ENCODE data around the gene CENPC.
"Not testable (repeated sequence)": the region's sequence is repeated elsewhere in the genome, so short reads cannot be mapped to it uniquely, and the experiment has no call there.

Gene CENPC

DNA sequence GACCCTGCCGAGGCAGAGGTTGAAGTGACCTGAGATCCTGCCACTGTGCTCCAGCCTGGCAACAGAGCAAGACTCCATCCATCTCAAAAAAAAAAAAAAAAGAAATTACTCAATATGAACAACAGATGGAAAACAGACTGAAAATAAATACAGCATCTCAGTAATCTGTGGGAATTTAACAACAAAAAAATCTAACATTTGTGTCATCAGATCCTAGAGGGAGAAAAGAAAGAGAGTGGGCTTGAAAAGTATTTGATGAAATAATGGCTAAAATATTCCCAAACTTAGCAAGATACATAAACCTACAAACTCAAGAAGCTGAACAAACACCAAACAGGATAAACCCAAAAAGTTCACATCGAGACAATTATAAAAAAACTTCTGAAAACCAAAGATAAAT, 84.7 kb downstream of the CENPC start:
- TF ChIP-seq EZH2phosphoT487 (IDR thresholded peaks at IDR 0.05; ENCODE audit: low read length) (no peak), EZH2 (optimal IDR thresholded peaks at IDR 0.05; ENCODE audit: low read depth, low read length) (no peak)
- TF ChIP-seq, protein P1, sequence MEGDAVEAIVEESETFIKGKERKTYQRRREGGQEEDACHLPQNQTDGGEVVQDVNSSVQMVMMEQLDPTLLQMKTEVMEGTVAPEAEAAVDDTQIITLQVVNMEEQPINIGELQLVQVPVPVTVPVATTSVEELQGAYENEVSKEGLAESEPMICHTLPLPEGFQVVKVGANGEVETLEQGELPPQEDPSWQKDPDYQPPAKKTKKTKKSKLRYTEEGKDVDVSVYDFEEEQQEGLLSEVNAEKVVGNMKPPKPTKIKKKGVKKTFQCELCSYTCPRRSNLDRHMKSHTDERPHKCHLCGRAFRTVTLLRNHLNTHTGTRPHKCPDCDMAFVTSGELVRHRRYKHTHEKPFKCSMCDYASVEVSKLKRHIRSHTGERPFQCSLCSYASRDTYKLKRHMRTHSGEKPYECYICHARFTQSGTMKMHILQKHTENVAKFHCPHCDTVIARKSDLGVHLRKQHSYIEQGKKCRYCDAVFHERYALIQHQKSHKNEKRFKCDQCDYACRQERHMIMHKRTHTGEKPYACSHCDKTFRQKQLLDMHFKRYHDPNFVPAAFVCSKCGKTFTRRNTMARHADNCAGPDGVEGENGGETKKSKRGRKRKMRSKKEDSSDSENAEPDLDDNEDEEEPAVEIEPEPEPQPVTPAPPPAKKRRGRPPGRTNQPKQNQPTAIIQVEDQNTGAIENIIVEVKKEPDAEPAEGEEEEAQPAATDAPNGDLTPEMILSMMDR (IDR thresholded peaks at IDR 0.05; ENCODE audit: low read length) = no peak
- no peak overlapping the region for H2AFZ ChIP-seq (ENCODE audit: low read length)
- no peak overlapping the region for H3K4me3 ChIP-seq (ENCODE audit: low read length)

DNA sequence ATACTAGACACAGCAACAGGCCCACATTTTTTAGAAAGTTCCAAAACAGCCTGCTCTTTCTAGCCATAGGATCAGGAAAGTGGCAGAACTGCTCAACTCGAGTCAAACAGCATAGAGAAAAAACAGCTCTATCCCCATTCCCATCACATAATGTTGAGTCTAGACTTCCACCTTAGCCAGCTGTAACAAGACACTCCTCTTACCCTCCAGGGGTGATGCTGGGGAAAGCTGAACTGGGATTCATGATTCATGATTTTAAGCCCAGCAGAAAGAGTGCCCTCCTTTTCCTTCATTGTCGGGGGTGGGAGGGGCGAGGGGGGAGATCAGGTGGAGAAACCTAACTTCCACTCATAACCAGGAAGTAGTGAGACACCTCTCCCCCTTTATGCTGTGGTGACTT, 86.1 kb downstream of the CENPC start:
- no peak overlapping the region for H3K27ac ChIP-seq (ENCODE audit: low read length)
- no peaks in the 10 kb centered on the region for H3K36me3 ChIP-seq (replicated peaks; ENCODE audit: insufficient read depth, low read length)
- H4K20me1 ChIP-seq (ENCODE audit: insufficient read depth, low read length) = no peaks in the 10 kb centered on the region
- no peak overlapping the region for H3K9ac ChIP-seq (ENCODE audit: low read length)
- H3K27me3 ChIP-seq (replicated peaks; ENCODE audit: insufficient read depth, low read length) = no peaks in the 10 kb centered on the region
- no peaks in the 10 kb centered on the region for H3K9me2 ChIP-seq (replicated peaks; ENCODE audit: insufficient read depth, low read length)
- no peaks in the 10 kb centered on the region for H3K79me2 ChIP-seq (ENCODE audit: low read length)
- no peaks in the 10 kb centered on the region for H3K9me3 ChIP-seq (replicated peaks; ENCODE audit: insufficient read depth, low read length)
- no peaks in the 10 kb centered on the region for H3F3A ChIP-seq (ENCODE audit: insufficient read depth, low read length)
- H2AFZ ChIP-seq (ENCODE audit: low read length) = no peak overlapping the region
- no peak overlapping the region for H3K4me2 ChIP-seq (ENCODE audit: low read depth, low read length)
- H3K4me1 ChIP-seq (ENCODE audit: low read length) = no peaks in the 10 kb centered on the region
- DNase-seq = no peak
- TF ChIP-seq EZH2phosphoT487 (IDR thresholded peaks at IDR 0.05; ENCODE audit: low read length) (no peak), EZH2 (optimal IDR thresholded peaks at IDR 0.05; ENCODE audit: low read depth, low read length) (no peak)
- TF ChIP-seq, protein P1 (IDR thresholded peaks at IDR 0.05; ENCODE audit: low read length) = no peak
- no peak overlapping the region for H3K4me3 ChIP-seq (ENCODE audit: low read length)

More for the DNA sequence above, 84.7 kb downstream of the CENPC start:
- Histone ChIP-seq H4K20me1 (ENCODE audit: insufficient read depth, low read length) (no peaks in the 10 kb centered on the region), H3K9ac (ENCODE audit: low read length) (no peak overlapping the region), H3K36me3 (replicated peaks; ENCODE audit: insufficient read depth, low read length) (no peaks in the 10 kb centered on the region), H3K9me3 (replicated peaks; ENCODE audit: insufficient read depth, low read length) (no peaks in the 10 kb centered on the region), H3K4me2 (ENCODE audit: low read depth, low read length) (no peak overlapping the region), H3K4me1 (ENCODE audit: low read length) (no peaks in the 10 kb centered on the region), H3K27me3 (replicated peaks; ENCODE audit: insufficient read depth, low read length) (no peaks in the 10 kb centered on the region), H3K9me2 (replicated peaks; ENCODE audit: insufficient read depth, low read length) (no peaks in the 10 kb centered on the region), H3F3A (ENCODE audit: insufficient read depth, low read length) (no peaks in the 10 kb centered on the region), H3K27ac (ENCODE audit: low read length) (no peak overlapping the region), H3K79me2 (ENCODE audit: low read length) (no peaks in the 10 kb centered on the region)
- DNase-seq = no peak

DNA sequence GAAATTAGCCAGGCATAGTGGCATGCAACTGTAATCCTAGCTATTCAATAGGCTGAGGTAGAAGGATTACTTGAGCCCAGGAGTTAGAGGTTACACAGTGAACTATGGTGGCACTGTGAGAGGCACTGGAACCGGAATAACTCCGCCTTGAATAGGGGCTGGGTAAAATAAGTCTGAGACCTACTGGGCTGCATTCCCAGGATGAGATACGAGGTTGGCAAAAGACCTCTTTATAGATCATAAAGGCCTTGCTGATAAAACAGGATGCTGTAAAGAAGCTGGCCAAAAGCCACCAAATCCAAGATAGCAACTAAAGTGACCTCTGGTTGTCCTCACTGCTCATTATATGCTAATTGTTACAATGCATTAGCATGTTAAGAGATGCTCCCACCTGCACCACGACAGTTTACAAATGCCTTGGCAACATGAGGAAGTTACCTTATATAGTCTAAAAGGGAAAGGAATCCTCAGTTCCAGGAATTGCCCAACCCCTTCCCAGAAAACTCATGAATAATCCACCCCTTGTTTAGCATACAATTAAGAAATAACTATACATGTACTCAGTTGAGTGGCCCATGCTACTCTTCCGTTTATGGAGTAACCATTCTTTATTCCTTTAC, 88.6 kb downstream of the CENPC start:
- H3K4me2 ChIP-seq (ENCODE audit: low read depth, low read length) = no peak overlapping the region
- H3F3A ChIP-seq (ENCODE audit: insufficient read depth, low read length) = no peaks in the 10 kb centered on the region
- no peaks in the 10 kb centered on the region for H3K36me3 ChIP-seq (replicated peaks; ENCODE audit: insufficient read depth, low read length)
- H3K27ac ChIP-seq (ENCODE audit: low read length) = no peak overlapping the region
- no peak overlapping the region for H3K4me3 ChIP-seq (ENCODE audit: low read length)
- no peaks in the 10 kb centered on the region for H3K9me2 ChIP-seq (replicated peaks; ENCODE audit: insufficient read depth, low read length)
- no peak for DNase-seq
- H2AFZ ChIP-seq (ENCODE audit: low read length) = no peak overlapping the region
- H3K27me3 ChIP-seq (replicated peaks; ENCODE audit: insufficient read depth, low read length) = no peaks in the 10 kb centered on the region
- H3K79me2 ChIP-seq (ENCODE audit: low read length) = no peaks in the 10 kb centered on the region
- H3K9me3 ChIP-seq (replicated peaks; ENCODE audit: insufficient read depth, low read length) = no peaks in the 10 kb centered on the region
- H4K20me1 ChIP-seq (ENCODE audit: insufficient read depth, low read length) = no peaks in the 10 kb centered on the region
- no peaks in the 10 kb centered on the region for H3K4me1 ChIP-seq (ENCODE audit: low read length)
- TF ChIP-seq EZH2 (optimal IDR thresholded peaks at IDR 0.05; ENCODE audit: low read depth, low read length) = no peak
- TF ChIP-seq, protein P1 (IDR thresholded peaks at IDR 0.05; ENCODE audit: low read length) = no peak
- TF ChIP-seq EZH2phosphoT487 (IDR thresholded peaks at IDR 0.05; ENCODE audit: low read length) = no peak
- no peak overlapping the region for H3K9ac ChIP-seq (ENCODE audit: low read length)

DNA sequence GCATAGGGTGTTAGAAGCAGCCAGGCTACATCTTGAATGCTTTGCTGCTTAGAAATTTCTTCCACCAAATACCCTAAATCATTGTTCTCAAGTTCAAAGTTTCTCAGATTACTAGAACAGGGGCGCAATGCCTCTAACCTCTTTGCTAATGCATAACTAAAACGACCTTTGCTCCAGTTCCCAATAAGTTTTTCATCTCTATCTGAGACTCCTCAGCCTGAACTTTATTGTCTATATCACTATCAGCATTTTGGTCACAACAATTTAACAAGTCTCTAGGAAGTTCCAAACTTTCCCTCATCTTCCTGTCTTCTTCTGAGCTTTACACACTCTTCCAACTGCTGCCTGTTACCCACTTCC, 92.5 kb downstream of the CENPC start:
- H3K9me3 ChIP-seq (replicated peaks; ENCODE audit: insufficient read depth, low read length); H3K4me3 ChIP-seq (ENCODE audit: low read length); H3K4me2 ChIP-seq (ENCODE audit: low read depth, low read length); H3F3A ChIP-seq (ENCODE audit: insufficient read depth, low read length); H3K36me3 ChIP-seq (replicated peaks; ENCODE audit: insufficient read depth, low read length); H4K20me1 ChIP-seq (ENCODE audit: insufficient read depth, low read length); H3K4me1 ChIP-seq (ENCODE audit: low read length); H3K27ac ChIP-seq (ENCODE audit: low read length); H2AFZ ChIP-seq (ENCODE audit: low read length); DNase-seq; H3K9ac ChIP-seq (ENCODE audit: low read length); H3K9me2 ChIP-seq (replicated peaks; ENCODE audit: insufficient read depth, low read length); H3K27me3 ChIP-seq (replicated peaks; ENCODE audit: insufficient read depth, low read length); H3K79me2 ChIP-seq (ENCODE audit: low read length): not testable (repeated sequence)

All from MM.1S (cell line).